SK-N-MC (cell line): ENCODE data around the gene CACNA1B.

ENCODE experiments used
- FOXP2 ChIP-seq: optimal IDR thresholded peaks from 2 replicates; pipeline ENCODE3; 2011; ENCODE audit warnings: mild to moderate bottlenecking, moderate library complexity; ENCODE audit not compliant: insufficient read depth; ENCODE audit errors: extremely low read length, control extremely low read depth
- POLR2AphosphoS5 ChIP-seq: IDR thresholded peaks from 2 replicates; pipeline ENCODE4 v1.6.1; 2012; ENCODE audit warnings: mild to moderate bottlenecking, low read depth, low read length, borderline replicate concordance

DNA sequence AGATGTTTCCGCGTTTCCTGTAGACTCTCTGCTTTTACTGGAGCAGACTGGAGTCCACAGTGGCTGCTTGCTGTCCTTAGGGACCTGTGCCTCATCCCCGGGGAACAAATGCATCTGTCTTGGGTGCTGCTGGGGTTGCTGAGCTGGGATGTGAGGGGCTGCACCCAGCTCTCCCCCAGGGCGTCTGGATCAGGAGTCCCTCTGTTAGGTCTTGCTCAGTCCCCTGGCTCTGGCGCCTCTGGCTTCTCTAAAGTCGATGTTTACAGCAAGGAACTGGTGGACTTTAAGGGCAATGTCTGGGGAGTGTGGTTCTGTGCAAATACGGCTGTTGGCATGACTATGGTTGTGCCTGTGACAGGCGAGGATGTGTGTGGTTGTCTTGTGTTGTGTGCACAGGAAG is 91.4 kb downstream of the CACNA1B start:
- TF ChIP-seq POLR2AphosphoS5, result no peak
- no peak for TF ChIP-seq FOXP2
